ENCODE measurements around the gene POU5F1.
"Not testable (repeated sequence)": the region's sequence is repeated elsewhere in the genome, so short reads cannot be mapped to it uniquely, and the experiment has no call there.

POU5F1 gene

DNA sequence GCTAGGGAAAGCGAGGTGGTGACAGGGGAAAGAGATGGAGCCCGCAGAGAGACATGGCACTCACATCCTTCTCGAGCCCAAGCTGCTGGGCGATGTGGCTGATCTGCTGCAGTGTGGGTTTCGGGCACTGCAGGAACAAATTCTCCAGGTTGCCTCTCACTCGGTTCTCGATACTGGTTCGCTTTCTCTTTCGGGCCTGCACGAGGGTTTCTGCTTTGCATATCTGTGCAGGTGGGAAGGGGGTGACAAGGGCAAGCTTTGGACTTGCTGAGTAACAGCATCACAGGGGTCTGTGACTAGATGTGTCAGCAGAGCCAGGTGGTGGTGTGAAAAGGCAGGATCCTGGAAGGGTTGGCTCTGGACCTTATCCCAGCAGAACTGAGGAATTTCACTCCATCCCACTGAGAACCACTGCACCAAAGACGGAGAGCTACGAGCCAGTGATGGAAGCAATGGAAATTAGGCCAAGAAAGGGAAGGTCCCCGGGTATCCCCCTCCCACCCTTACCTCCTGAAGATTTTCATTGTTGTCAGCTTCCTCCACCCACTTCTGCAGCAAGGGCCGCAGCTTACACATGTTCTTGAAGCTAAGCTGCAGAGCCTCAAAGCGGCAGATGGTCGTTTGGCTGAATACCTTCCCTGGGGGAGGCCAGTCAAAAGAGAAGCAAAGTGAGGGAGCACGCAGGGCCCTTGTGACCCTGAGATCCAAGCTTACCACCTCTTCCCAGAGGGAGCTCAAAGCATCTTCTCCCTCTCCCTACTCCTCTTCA, 5.2 kb downstream of the POU5F1 start:
- DNase-seq = not testable (repeated sequence)

DNA sequence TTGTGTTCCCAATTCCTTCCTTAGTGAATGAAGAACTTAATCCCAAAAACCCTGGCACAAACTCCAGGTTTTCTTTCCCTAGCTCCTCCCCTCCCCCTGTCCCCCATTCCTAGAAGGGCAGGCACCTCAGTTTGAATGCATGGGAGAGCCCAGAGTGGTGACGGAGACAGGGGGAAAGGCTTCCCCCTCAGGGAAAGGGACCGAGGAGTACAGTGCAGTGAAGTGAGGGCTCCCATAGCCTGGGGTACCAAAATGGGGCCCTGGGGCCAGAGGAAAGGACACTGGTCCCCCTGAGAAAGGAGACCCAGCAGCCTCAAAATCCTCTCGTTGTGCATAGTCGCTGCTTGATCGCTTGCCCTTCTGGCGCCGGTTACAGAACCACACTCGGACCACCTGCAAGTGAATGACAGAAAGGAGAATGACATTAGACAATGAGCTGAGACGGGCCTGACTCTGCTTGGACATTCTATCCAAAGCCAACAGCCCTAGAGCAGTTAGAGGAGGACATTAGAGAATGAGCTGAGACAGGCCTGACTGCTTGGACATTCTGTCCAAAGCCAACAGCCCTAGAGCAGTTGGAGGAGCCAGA, 5.9 kb downstream of the POU5F1 start:
- not testable (repeated sequence) for DNase-seq

GRCh38 chr6:31163922-31164321, 6.6 kb downstream of the POU5F1 start:
- DNase-seq = peak; percentile 21

DNA sequence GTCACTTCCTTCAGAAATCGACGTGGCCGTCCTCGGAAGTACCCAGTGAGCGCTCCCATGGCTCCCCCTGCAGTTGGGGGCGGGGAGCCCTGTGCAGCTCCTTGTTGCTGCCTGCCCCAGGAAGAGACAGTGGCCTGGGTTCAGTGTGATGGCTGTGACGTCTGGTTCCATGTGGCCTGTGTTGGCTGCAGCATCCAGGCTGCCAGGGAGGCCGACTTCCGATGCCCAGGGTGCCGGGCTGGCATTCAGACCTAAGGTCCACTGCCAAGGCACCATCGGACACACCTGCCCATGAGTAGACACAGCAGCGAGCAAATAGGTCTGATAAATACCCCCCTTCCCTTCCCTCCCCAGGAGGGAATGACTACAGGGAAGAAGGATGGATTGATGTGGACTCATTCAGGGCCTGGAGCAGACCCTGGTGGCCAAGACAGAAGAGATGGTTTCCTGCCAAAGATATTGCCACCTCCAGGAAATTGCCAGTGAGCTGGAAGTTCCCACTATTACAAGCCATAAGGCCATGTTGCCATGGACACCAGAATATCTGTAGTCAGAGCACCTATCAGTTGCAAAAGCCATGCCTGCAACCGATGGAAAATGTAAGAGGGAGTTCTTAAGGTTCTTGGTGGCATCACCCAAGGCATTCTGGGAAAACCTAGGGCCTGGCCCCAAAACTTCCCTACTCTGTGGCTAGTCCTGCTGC, 7.9 kb downstream of the POU5F1 start:
- DNase-seq = no peak

DNA sequence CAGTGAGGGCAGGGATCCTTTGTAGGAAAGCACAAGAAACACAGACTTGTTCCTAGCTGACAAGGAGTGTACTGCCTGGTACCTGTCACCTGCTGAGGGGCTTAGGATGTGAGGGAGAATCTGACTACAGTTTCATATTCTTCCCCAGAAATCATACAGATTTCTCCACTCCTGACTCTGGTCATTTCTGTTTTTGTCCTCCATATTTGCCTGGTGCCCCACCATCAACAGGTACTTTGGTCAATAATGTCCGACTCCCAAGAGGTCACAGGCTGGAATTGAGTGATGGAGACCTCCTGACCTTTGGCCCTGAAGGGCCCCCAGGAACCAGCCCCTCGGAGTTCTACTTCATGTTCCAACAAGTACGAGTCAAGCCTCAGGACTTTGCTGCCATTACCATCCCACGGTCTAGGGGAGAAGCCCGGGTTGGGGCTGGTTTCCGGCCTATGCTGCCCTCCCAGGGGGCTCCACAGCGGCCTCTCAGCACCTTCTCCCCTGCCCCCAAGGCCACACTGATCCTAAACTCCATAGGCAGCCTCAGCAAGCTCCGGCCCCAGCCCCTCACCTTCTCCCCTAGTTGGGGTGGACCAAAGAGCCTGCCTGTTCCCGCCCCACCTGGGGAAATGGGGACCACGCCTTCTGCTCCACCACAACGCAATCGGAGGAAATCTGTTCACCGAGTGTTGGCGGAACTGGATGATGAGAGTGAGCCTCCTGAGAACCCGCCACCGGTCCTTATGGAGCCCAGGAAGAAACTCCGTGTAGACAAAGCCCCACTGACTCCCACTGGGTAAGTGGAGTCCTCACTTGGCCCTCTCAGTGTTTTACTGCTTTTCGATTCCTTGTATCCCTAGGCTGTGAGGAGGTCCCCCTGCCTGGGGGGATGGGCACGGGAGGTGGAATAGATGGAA, 9.0 kb downstream of the POU5F1 start:
- DNase-seq = no peak

DNA sequence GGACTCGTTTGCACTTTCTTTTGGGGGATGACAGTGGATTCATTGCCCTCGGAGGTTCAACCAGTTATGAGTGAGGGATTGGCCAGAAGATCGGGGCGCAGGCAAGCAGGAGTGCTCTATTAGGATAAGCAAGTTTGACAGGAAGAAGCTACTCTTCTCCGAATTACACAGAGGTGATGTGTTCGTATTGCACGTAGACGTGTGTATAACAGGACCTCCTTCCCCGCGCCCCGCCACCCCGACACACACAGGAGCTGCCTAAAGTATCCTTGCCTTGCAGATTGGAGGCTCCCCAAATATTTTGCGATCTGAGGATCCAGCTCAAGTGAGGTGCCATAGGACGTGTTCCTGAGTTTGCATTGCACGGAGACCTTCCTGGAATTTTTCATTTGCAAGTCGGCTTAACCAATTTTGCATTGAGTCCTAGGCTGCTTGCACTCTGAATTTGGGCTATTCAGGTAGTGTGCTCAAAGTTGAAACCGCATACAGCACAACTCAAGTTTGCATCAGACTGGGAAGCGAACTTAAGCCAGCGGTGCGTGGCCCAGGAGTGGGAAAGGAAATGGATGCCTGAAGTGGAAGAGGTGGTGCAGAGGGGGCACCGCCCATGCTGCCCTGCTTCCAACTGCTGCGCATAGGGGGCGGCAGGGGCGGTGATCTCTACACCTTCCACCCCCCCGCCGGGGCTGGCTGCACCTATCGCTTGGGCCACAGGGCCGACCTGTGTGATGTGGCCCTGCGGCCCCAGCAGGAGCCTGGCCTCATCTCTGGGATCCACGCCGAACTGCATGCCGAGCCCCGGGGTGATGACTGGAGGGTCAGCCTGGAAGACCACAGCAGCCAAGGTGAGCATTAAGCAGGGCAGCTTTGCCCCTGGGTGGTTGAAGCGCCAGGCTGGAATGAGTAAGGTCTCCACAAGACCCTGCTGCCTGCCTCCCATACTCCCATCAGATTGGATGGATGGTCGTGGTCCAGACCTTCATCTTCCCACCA, 11.3 kb downstream of the POU5F1 start:
- peak; percentile 63 for DNase-seq

DNA sequence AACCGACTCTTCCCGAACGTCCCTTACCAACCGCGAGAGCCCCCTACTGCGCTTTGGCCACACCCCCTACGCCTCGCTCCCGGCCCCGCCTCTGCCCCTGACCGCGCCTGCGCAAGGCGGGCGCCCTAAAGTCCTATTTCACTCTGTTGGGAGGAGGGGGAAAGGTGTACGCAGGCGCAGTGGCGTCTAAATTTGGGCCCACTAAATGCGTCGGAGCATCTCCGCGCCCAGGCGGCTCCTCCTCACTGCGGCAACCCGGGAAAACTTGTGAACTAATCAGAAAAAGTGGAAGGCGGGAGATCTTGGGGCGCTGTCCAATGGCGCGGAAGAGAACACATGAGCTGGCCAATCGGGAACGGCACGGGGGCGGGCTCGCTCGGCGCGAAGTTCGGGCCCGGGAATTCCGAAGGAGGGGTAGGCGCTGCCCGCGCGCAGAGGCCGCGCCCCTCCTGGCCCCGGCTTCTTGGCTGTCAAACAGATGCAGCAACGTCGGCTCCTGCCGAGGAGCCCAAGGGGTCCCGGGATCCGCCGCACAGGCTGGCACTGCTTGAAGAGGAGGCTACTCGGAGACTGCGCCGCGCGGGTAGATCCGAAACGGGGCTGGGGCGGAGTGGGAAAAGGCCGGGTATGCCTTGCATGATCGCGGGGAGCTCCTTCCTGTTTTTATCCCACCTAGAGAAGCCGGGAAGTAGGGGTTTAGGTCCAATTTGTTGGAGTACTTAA, 12.2 kb downstream of the POU5F1 start, which contains the start of gene TCF19:
TCF19 (plus strand) TSS at position 450 of the 723 bp plus-strand sequence. CDS start 881 bp downstream, outside the sequence.
- DNase-seq = peak; percentile 99

DNA sequence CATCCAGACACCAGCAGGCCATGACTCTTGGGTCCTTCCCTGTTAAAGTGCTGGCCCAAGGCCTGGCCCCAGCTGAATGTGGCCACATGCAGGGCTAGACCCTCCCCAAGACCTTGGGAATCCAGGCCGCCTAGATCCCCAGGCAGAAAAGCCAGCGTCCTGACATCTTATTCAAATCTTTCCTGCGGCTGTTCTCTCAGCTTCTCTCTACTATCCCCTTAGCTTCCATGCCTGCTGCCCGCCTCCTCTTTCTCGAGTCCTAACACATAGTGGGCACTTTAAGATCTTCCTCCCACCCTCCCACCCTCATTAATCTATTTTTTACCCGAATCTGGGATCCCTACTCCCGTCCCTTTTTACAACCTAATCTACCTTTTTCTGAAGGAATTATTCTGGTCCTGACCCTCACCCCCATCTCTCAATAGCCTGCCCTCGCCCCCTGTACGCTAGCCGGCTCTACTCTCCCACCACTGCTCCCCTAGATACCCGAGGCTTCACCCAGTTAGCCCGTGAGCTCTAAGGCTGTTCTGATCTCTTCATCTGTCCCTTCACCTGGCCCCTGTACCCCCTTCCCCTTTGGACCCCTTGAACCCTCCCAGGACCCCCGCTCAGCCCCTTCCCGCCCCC, 12.9 kb downstream of the POU5F1 start, which contains the start of gene CCHCR1:
CCHCR1 (minus strand) TSS at position 290 of the 627 bp plus-strand sequence; CDS start at position 88, 202 bp downstream.
- DNase-seq = no peak

DNA sequence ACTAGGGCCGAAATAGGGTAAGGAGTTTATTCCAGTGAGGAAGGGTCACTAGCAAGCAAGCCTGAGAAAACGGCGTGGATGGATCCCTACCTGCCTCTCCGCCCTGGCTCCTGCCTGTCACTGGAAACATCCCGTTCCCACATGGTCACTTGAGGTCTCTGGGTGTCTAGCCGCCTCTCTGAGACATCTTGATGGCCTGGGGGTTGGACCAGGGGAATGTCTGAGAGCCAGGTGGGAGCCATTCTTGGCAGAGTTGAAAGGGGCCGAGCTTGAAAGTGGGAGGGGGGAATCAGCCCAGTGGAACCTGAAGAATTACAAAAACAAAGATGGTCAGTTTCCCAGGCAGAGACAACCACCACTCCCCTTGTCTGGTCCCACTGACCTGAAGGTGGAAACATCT, 13.8 kb downstream of the POU5F1 start:
- DNase-seq = no peak

GRCh38 chr6:31154436-31154835, 16.0 kb downstream of the POU5F1 start:
- no peak for DNase-seq

GRCh38 chr6:31152781-31153180, 17.7 kb downstream of the POU5F1 start:
- DNase-seq = no peak

DNA sequence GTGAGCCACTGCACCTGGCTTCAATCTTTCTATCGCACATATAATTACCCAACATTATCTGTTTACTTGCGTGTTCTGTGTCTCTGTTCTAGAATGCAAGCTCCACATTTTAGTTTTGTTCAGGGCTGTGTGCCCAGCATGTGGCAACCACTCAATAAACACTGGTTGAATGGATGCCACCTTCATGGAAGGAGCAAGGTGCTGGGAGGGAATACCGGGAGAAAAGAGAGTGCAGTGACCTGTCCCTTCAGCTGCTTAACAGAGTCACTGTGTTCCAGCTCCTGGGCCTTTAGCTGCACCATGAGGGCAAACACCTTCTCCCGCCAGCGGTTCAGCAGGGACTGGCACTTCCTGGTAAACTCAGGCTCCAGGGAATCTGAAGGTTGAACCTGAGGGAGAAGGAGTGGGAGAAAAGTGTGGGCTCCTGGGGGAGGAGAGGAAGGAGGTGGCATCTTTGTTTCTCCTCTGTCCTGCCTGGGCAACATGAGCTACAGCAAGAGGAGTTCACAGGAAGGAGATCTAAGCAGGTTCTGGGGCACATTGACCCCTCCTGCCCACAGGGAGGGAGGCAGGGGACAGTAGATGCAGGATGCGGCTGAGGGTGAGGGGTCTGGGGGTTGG, 20.5 kb downstream of the POU5F1 start:
- DNase-seq = peak; percentile 39

GRCh38 chr6:31145386-31145785, 25.1 kb downstream of the POU5F1 start:
- no peak for DNase-seq

GRCh38 chr6:31144970-31145340, 25.5 kb downstream of the POU5F1 start:
- no peak for DNase-seq

- no peak for DNase-seq
Observed at GRCh38 chr6:31144296-31144969, 26.0 kb downstream of the POU5F1 start.

GRCh38 chr6:31143148-31143547, 27.3 kb downstream of the POU5F1 start:
- DNase-seq = no peak

GRCh38 chr6:31142361-31142761, 28.1 kb downstream of the POU5F1 start:
- DNase-seq = peak; percentile 73

GRCh38 chr6:31140643-31141042, 29.8 kb downstream of the POU5F1 start:
- no peak for DNase-seq

DNA sequence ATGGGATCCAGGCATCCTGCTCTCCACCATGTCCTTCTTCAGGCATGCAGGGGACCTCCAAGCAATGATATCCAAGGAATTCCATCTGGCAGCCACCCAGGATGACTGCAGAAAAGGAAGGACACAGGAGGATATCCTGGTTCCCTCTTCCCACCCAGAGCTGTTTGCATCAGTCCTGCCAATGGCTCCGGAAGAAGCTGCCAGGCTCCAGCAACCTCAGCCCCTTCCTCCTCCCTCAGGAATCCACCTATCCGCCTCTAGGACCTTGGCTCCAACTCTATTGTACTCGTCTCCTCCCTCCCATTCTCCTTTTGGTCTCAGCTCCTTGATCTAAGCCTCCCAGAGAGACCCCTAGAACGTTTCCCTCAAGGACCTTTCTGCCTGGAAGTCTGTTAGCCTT, 30.9 kb downstream of the POU5F1 start:
- DNase-seq = peak; percentile 46

Data from NCI-H69 (cell line).